ENCODE results near the gene DZIP1.

- TF ChIP-seq POLR2A (IDR thresholded peaks at IDR 0.05; ENCODE audit: low read length) (no peak), GATA1 (IDR thresholded peaks at IDR 0.05; ENCODE audit: low read depth, low read length) (no peak)
Measured at GRCh38 chr13:95573221-95573620, 71.3 kb downstream of the DZIP1 start.
